SIG-M5 (cell line): ENCODE results near the gene TMEM263.

Source experiments
- DNase-seq: peaks from one replicate; lab custom pipeline; 2025; lab: John Stamatoyannopoulos, UW

Gene TMEM263

DNA sequence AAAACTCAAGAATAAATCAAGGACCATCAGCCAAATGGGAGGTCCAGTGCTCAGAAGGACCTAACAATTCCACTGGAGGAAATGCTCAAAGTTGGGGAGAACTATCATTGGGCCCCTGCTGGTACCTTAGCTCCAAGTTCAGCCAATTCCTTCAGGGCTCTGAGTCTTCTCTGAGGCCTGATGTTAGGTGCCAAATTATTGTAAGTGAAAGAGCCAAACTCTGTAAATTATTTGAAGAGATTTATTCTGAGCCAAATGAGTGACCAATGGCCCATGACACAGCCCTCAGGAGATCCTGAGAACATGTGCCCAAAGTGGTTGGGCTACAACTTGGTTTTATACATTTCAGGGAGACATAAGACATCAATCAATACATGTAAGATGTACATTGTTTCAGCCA is 8.2 kb upstream of the TMEM263 start:
- no peak for DNase-seq

DNA sequence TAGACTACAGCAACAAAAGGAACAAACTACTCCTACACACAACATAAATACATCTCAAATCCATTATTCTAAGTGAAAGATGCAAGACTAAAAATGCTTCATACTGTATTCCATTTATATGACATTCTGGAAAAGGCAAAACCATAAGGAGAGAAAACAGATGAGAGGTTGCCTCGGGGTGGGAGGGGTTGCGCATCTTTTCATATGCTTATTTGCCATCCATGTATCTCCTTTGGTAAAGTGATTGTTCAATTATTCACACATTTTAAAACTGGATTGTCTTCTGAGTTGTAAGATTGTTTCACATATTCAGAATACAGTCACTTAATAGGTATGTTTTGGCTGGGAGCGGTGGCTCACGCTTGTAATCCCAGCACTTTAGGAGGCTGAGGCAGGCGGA is 5.1 kb upstream of the TMEM263 start:
- DNase-seq: no peak

DNA sequence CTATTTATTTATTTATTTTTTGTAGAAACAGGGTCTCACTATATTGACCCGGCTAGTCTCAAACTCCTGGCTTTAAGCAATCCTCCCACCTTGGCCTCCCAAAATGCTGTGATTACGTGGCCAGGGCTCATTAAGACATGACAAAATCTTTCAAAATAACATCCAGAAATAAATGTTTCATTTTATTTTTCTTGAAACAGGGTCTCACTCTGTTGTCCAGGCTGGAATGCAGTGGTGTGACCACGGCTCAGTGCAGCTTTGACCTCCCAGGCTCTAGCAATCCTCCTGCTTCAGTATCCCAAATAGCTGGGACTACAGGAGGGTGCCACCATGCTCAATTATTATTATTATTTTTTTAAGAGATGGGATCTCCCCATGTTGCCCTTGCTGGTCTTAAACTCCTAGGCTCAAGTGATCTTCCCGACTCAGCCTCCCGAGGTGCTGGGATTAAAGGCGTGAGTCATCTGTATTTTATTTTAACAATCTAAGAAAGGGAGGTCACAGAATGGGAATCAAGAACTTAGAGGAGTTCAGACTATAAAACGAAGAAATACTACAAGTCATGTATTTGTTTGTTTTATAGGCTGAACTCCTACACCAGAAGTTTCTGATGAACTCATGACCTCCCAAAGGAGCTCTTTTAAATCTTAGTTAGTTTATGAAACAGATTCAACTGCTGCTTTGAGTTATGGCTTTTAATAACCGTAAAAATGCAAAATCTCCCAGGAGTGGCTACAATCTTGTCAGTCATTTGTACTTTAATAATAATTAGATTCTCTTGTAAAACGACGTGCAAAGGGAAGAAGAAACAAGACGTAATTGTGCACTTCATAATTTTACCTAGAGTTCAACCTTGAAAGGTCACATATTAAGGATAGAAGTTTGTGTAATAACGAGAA is 2.1 kb upstream of the TMEM263 start:
- DNase-seq: no peak

DNA sequence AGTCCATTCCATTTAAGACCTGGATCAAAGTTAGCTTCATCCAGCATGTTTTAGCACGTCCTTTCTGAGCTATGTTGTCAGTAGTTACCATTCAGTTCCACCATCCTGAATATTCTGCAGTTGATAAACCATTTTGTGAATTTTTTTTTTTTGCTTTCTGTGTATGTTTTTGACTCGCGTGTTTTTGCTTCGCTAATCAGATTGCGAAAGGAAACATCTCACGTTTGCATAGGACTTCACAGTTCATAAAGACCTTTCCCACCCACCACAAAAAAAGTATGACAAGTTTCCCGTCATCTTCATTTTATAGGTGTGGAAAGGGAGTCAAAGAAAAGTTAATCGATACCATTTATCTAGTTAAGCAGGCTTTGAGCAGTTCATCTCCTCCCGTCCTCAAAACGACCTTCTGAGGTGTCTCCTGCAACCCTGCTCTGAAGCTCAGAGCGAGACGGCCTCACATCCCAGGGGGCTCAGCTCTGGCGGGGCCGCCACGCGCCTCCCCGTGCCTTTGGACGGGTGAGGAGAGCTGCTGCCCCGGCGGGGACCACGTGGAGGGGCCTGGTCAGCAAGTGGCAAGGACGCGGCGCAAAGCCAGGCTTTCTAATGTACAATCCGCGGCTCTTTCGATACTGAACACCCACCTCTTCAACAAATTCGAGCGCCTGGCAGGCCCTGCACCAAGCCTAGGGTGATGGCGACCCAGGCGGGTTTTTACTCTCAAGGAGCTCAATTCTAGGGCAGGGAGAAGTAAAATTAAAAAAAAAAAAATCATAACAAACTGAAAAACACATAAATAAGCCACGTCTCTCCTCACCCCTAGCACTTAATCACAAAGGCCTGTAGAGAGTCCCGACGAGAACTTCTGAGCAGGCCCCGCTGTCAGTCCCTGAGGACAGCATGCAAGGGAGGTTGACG is 988 bp upstream of the TMEM263 start:
- DNase-seq: no peak

DNA sequence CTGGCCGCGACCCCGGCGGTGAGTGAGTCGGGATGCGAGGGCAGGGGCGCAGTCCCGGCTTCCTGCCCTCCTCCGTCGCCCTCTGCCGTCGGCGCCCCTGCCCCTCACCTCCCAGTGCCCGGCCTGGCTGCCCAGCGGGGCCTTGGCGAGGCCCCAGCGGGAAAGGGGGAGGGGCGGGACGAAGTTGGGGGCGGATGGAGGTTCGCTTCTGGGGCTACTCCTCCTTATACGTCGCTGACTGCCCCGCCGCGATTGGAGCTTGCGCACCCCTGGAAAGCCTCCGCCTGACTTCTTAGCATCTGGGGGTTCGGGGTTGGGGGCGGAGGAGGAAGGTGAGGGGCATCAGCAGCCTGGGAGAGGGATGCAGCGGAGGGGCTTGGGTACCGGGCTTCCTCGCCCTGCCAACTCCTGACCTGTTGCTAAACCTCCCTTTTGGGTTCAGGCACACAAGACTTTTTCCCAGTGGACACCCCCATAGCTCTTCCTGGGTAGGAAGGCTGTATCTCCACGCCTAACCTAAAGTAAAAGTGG is 406 bp downstream of the TMEM263 start:
- DNase-seq: no peak

DNA sequence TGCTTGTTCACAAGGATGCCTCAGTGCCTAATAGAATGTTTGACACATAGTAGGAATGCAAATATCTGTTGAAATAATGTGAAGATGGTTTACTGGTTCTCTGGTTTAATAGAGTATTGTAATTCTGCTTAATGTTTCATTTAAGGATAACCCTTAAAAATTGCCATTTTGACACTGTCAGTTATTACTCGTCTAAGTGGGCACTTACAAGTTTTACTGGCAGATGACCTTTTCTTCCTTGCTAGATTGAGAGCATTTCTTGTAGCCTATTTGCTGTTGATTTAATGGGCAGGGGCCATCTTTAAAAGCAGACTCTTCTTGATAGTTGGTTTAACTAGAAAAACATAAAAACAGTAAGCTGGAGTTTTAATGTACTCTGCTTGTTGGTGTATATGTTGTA is 1.9 kb downstream of the TMEM263 start:
- no peak for DNase-seq

DNA sequence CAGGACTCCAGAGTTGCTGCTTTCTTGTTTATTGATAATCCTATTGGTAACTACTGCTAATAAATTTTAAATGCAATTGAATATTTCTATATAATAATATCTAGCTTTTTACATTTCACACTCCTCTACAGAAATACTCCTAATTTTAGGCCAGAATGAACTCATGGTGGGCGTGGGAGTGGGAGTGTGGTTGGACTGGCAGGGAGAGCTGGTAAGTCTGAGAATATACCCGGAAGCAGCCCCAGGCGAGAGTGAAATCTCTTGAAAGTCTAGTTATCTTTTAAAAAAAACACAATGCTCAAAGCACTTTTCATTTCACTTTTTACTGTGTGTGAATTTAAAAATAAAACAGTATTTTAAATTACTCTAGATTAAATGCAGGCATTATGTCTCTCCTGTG is 4.7 kb downstream of the TMEM263 start:
- no peak for DNase-seq

DNA sequence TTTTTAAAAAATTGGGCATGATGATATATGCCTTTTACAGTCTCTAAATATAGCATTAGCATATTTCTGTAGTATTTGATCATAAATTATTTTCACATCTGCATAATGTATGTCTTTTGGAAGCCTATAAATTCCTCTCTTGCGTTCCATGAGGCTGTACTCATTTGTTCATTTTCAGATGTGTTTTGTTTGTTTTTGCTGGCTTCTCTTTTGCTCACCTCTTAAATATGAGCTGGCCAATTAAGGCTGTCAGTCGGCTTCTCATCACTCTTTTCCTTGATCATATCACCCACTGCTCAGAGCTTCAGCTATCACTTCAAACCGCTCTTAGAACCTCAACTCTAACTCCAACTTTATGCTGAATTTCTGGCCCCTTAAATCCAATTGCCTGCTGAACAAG is 6.6 kb downstream of the TMEM263 start:
- no peak for DNase-seq

DNA sequence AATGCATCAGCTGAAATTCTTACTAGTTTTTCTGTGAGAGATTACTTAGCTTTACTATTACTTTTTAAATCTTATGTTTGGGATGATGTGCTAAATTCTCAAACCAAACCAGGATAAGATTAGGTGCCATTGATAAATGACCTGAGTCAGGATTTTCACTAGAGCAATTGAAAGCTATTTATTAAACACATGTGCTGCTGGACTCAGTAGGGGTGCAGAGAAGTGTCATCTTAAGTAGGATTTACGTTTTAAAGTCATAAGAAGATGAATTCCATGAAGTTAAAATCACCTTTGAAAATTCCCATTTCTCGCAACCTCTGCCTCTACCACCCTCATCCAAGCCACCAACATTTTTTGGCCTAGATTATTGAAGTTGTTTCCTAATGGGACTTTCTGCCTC is 8.8 kb downstream of the TMEM263 start:
- DNase-seq: no peak

DNA sequence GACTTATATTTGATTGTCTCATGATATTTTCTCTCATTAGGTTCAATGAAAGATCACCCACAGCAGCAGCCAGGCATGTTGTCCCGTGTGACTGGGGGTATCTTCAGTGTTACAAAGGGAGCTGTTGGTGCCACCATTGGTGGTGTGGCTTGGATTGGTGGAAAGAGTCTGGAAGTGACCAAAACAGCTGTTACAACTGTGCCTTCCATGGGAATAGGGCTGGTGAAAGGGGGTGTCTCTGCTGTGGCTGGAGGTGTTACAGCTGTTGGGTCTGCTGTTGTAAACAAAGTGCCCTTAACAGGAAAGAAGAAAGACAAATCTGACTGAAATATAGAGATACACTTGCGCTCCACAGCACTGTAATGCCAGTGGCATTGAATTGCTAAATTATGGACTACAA is 15.4 kb downstream of the TMEM263 start:
- no peak for DNase-seq

DNA sequence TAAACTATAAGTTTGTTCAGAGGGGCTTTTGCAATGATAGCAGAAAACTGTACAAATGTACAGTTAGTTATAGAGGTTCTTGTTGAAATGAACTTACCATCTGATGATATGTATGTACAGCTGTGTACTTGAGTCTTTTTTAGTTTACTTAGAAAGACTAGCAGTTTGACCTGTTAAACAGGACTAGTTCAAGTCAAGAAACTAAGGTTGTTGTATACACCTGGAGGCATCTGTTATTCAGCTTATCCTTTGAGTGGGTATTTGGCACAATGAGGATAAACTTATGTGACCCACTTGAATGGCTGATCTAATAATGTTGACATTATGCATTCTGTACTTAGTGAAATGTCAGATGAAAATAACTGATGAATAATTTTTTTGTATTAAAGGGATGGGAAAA is 17.8 kb downstream of the TMEM263 start:
- no peak for DNase-seq

DNA sequence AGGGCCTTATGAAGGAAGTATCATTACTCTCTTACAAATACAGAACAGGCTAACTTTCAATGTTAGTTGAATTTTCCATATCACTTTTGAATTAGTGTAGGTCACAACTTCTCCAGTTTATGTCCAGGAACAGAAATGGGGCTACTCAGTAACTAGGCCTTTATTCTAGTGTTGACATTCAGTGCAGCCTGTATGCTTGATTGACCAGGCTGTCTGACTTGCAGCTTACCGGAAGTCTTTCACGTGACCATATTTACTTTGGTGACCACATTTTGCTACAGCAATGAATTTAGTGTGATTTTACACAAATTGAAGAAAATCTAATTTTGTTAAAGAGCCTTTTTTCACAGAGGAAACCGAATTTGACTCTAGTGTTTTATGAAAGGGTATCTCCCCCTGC is 18.8 kb downstream of the TMEM263 start:
- DNase-seq: no peak

DNA sequence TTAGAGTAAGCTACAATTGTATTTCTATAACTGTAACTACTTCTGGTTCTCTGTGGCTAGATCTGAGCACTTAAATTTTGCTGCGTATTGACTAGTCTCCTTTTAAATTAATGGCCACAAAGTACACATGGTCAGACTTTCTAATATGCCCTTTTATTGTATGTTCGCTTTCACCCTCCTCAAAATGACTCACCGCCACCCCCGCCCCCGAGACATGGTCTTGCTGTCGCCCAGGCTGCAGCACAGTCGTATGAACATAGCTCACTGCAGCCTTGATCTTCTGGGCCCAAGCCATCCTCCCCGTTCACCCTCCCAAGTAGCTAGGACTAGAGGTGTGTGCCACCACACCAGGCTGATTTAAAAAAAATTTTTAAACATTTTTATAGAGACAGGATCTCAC is 19.4 kb downstream of the TMEM263 start:
- DNase-seq: no peak

DNA sequence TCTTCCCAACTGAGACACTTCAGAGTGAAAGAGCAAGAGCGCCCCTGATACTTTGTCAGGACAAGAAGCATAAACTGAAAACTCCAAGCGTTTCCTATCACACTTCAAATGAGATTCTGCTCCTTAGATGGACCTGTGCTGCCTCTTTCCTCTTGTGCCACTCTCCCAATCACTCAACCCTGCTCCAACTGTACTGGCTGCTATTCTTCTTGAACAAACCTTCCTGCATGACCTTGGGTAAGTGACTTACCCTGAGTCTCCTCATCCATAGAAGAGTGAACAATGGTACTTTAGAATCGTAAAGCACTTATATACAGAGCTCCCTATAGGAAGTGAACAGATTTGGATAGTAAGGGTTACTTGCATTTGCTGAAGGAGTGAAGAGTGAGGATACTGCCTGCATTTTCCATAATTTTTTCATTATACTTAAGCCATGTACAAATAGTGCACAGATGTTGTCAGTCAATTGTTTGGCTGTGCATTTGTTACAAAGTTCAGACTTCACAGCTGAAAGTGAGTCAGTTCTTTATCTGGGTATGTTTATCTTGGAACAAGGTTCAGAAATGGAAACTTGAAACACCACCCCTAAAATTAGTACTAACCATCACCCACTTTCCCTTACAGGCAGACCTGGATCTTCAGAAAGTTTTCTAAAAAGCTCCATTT is 20.4 kb downstream of the TMEM263 start:
- DNase-seq: no peak

DNA sequence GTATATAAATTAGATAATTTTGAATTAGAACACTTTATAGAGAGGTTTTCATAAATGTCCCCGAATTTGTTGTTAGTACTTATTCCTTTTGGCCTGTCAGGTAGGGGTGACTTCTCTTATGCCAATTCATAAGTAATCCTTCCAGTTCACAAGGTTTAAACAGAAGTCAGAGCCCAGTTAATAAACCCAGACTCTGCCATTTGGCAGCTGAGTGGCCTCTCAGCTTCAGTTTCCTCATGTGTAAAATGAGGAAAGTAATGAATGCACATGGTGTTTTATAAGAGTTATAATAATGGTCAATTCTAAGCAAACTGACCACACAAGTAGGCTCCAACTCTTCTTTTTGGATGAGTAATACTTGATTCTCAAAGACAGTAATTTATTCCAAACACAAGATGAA is 21.0 kb downstream of the TMEM263 start:
- DNase-seq: no peak

DNA sequence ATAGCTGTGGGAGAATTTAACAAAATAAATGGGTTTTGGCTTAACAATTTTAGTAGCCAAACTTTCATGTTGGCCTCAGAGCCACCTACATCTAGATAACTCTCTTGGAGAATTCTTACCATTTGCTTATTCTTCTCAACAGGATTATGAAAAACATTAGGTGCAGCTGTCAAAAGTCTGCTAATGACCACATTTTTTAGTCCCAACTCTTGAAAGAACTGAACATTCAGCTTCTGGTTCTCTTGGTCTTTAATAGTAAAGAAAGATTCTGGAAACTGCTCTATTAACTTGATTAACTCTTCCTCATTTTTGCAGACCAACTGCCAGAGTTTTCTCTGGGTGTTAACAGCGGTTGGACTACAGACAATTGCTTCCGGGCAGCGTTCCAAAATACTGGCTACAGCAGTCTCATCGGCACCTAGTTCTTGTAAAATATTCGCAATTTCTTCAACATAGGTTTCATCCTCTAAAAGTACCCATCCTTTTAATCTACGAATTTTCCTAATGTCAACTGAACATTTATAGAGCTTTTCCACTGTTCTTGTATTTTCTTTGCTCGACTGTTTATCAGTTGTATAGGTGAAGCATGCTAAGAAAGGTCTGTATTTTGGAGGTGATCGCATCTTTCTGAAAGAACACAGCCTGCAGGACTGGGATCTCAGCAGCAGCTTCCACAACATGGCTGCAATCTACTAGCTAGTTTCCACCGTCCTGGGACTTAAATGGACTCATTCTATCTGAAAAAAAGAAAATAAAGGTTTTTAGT is 22.5 kb downstream of the TMEM263 start:
- DNase-seq: no peak

DNA sequence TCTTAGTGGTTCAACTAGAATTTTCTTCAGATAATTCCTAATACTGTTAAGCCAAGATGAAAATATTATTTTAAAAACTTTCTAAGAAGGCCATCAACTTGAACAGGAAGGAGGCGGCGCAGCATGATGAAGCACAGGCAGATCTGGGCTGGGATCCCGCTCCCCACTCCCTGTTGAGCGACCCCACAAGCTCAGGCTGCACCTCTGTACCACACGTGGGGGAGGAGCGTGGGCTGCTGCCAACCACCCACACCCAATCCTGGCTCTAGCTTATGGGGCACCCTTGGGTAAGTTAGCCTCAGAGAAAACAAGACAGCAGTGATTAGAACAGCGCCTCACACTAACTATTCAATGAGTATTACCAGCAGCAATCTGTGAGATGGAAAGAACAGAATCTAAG is 25.2 kb downstream of the TMEM263 start:
- no peak for DNase-seq

DNA sequence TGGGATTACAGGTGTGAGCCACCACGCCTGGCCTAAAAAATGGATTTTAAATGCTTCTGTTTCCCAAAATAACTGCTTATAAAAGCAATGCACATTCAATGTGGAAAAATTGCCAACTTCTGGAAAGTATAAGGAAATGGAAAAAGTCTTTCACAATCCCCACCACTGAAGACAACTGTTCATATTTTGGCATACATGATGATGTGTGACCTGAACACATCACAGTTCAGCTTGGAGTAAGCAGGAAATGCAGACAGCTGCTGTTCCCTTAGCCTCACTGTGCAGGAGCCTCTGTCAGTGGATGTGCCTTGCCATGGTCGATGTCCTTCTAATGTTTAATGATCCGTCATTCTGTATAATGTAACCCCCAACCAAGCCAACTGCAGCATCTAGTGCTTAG is 26.1 kb downstream of the TMEM263 start:
- DNase-seq: no peak

DNA sequence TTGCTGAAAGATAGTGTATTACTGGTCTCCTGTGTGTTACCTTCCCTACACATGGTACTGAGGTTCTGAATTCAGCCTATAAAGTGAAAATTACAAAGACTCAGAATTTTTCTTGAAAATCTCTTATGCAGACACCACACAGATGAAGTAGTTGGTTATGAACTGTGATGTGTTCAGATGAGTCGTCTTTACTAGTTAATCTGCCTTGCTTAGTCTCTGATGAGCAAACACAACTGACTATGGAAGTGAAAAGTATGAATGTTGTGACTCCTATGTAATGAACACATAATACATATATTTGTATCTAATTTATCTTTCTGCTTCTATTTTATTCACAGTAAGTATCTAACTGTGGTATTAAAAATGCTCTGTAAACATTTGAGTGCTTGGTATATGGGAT is 26.5 kb downstream of the TMEM263 start:
- no peak for DNase-seq

DNA sequence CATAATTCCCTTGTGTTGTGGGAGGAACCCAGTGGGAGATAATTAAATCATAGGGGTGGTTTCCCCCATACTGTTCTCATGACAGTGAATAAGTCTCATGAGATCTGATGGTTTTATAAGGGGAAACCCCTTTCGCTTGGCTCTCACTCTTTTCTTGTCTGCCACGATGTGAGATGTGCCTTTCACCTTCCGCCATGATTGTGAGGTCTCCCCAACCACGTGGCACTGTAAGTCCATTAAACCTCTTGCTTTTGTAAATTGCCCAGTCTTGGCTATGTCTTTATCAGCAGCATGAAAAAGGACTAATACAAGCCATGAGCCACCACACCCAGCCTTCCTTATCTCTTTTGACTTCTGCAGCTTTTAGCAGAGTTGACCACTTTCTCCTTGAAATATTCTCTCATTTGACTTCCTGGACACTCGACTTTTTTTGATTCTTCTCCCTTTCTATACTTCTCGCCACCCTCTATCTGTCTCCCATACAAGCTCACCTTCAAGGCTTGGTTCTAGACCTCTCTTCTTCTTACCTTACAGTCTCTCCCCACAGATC is 29.0 kb downstream of the TMEM263 start:
- no peak for DNase-seq

DNA sequence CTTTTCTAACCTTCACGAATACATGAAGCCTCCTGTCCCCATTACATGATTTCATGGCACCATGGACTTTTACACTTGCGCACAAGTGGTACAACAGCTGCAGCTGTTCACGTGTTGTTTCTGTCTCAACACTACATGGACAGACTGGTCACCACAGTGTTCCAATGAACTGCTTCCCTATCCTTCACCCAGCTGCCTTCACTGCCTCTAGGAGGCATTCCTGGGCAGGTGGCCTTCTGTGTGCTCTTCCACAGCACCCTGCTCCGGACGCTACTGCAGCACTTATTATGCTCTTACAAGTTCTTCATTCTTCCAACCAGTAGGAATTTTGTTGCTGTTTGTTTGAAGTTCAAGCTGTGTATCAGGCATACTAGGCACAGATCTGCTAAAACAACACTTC is 29.8 kb downstream of the TMEM263 start:
- DNase-seq: no peak
